CD4-positive, alpha-beta T cell treated with Interleukin-17A for 1 hour (primary cell): ENCODE data around the gene KLF7.

Source experiments
- DNase-seq: peaks from one replicate; pipeline ENCODE4 v3.0.0-alpha.2; 2020

KLF7 gene

DNA sequence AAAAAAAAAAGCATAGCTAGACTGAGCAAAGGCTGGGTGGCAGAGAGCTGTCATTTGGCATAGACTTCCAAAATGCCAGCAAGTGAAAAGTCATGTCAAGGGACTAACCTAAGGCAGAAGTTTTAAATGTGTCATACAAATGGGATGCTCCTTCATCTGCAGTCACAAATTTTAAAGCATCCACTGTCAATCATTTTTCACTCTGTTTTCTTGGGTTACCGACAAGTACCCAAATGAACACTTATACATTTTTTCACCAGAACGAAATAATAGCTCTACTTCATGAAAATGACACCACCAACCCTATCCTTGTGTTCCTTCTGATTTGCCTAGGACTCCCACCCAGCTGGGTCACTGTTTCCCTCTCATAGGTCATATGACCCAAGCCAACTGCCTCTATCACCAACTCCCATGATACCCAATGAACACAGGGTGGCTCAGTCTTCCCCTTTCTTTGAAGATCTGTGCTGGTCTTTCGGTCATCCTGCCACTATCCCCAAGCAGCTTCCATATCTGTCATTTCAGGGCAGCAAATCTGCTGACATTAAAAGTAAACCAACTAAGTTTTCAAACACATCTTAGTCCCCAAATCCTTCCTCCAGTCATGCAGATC, 21.5 kb downstream of the KLF7 start:
- no peak for DNase-seq

DNA sequence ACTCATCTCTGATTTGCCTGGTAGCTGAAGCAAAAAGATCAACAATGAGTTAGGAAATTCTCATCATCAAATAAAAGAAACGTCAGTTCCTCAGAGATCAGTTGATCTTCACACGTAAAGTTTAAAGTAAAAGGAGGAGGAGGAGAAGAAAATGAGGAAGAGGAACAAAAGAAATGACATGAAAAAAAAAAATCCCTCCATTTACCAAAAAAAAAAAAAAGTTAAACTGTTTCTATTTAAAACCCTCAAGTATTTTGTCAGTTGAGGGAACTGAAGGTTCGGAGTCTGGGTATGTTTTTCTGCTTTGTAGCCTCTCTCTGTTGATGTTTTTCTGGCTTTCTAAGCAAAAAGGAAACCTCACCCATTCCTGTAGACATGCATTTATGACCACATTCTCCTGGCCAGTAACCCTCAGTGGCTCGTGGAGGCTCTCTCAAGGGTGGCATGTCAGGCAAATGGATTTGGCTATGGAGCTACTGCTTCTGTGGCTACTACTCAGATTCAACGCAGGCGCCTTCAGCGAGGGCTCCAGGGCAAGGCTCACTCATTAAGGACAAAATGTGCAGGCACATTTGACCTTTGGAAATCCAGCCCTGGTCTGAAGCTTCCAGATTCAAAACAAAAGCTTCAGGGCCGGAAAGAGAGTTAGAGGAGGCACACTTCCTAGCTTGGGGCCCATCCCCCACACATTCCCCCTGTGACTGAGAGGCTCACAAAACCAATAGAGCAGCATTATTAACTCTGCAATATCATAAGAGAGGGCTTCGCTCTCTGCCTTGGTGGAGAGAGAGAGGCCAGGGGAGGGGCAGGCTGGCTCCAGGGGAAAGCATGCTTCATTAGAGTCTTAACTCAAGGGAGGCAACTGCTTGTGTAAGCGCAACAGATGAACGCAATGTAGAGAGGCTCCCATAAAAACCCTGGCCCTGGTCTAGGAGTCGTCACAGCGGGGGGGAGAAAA, 22.3 kb downstream of the KLF7 start:
- DNase-seq = peak; percentile 77

DNA sequence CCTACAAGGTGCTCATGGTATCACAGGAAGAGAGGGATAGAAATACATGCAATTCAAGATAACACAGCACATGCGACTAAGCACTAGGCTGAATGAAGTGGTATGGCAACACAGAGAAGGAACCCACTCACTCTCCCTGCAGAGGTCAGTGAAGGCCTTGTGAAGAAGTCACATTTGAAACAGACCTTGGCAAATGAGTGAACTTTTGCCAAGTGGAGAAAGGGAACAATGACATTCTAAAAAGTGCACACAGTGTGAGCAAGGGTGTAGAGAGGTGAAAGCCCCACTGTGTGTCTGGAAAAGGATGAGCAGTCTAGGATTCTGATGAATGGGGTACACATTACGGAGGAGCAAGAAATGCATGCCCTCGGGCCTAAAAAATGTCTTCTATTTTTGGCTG, 23.3 kb downstream of the KLF7 start:
- DNase-seq = peak; percentile 42

DNA sequence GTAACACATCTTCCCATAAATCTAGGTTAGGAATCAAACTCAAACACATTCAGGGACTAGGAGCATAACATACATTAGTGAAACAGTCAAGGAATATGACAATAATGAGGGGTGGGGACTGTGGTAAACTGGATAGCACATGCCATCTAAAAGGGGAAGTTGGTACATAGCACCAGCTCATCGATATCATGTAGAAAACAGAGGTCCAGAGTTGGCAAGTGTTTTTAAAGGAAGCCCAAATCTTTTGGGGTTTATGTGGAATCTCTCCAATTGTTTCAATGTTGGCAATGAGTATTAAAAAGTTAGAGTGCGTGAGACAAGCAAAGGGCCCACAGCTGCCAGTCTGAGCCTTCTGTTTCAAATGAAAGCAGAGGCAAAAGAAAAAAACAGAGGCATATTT, 24.4 kb downstream of the KLF7 start:
- no peak for DNase-seq

DNA sequence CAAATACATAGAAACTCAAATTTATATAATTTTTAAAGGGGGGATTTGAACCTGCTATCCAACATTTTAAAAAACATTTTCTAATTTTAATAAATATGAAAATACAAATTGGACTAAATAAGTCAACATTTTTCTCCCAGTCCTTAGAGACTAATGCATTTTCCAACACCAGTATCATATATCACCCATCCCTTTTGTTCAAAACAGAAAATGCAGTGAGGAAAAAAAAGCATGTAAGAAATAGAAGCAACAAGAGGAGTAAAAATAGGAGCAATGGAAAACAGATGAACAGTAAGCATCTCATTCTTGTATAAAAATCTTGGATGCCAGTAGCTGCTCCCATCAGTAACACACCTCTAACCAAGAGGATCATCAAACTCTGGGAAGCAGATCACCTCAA, 25.5 kb downstream of the KLF7 start:
- DNase-seq = no peak

DNA sequence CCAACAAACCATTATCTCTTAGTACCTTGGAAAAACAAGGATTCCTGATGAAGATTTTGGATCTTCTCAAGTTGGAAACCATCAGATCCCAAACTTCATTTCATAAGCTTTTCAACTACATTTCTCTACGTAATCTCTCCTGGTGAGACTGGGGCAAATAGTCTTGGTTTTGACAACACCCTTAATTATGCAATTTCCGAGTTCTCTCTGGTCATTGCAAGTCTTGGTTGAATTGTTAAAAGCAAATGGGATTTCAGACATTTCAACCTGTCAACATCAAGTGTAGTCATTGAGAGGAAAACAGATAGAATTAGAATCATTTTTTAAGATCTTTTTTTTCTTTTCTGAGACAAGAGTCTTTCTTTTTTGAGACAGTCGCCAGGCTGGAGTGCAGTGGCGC, 26.2 kb downstream of the KLF7 start:
- no peak for DNase-seq

DNA sequence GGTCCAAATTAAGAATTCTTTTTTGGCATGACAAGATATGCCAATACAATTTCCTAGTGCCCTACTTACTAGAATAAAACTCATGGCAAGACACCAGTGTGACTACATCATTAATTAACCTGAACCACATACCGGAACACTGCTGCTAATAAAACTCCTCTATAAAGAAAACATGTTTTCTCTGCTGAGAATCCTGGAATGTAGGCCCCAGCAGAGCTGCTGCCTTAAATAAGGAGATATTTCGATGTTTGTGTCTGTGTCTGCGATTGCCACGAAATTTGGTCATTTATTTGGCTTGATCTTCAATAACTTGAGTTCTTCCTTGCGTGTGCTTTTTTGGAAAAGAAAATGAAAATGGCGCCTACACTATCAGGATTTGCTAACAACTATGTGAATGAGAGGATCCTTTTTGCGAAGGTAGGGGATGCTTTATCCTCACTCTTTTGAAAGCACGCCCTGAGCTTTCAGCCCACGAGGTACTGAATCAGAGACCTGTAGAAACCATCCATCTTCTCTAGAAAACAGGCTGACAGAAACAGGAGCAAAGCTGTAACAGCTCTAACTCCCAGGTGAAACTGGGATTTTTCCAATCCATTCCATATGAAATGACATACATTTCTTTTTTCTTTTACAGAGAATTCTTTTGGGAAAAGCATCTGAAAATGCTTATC, 27.0 kb downstream of the KLF7 start:
- no peak for DNase-seq

DNA sequence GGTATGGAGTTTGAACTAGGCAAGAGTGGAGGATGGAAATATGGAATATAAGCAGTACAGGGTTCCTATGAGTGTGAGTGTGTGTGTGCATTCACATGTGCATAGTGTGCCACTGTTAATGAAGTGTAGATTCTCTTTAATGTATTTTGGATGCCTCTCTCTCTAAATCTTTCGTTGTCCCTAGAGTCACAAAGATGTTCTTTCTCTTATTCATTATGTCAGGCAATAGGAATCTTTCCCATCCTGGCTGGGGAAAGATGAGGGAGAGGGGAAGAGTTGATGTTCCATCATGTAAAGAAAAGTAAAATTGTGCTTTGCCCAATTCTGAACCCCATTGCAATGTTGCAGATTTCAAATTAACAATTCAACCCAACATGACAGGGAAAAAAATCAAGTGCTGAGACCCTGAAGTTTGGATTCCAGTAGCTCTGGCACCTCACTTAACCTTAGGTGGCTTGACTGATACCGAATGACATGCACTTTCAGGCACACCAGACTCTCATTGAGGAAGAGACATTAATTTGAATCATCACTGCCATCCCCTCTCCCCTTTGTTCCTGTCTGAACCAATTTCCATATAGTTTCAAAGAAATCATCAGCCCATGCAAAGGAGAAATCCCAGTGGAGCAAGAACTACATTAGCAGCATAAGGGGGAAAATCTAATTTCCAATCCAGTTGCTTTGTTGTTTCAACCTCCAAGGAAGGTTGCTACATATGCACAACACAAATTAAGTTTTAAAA, 28.0 kb downstream of the KLF7 start:
- DNase-seq = no peak

DNA sequence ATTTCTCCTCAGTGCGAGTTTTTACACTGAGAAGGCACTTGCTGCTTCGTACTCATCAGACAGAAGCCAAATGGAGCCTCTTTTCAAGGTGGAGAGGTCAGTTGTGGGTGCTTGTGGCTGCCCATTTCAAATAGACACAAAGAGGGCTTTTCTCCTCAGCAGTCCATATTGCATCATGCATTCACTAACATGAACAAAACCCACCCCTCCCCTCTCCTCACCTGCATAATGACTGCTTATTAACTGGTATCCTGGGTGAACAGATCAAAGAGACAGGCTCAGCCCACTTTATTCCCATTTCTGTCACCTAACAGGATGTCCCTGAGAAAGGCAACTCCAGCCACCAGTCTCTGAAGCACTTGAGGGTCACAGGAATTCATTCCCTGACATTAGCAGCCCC, 28.9 kb downstream of the KLF7 start:
- DNase-seq = no peak

DNA sequence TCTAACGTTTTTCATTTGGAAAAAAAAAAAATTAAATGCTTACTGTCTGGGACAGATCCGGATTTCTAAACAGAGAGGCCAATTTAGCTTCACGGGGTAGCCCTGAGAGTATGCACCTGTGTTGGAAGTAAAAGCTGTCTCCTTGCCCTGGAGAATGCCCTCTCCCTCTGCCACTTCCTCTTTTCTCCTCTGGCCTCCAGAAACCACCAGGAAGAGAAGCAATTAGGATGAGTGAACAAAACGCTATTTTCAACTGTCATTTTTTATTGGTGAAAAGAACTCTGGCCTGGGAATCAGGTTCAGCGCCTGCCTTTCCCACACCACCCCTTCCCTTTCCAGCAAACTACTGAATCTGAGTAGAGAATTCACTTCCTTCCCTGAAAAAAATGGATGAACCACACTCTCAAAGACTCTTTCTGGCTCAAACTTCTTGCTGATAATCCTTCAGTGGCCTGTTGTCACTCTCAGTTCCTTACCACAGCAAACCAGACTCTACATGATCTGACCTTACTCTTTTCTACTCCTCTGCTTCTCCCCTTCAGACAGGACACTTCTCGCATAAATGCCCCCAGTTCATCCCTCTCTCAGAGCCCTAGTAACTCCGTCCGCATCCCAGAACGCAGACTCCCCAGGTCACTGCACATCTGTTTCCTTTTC, 29.8 kb downstream of the KLF7 start:
- DNase-seq = no peak

DNA sequence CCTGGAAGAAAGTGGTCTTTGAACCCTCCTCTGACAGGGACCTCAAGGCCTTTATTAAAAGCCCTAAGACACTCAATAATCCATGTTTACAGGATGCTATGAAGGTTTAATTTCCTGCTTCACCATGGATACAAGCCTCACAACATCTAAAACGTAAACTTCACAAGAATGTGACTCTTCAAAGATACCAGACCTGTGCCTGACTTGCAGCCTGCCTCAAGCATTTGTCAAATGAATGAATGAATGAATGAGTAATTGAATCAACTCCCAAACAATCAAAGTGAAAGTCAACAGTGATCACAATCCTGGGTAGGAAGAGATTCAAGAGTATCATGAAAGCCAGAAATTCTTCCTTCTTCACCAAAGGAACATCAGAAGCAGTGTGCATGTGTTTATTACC, 30.4 kb downstream of the KLF7 start:
- DNase-seq = peak; percentile 50

DNA sequence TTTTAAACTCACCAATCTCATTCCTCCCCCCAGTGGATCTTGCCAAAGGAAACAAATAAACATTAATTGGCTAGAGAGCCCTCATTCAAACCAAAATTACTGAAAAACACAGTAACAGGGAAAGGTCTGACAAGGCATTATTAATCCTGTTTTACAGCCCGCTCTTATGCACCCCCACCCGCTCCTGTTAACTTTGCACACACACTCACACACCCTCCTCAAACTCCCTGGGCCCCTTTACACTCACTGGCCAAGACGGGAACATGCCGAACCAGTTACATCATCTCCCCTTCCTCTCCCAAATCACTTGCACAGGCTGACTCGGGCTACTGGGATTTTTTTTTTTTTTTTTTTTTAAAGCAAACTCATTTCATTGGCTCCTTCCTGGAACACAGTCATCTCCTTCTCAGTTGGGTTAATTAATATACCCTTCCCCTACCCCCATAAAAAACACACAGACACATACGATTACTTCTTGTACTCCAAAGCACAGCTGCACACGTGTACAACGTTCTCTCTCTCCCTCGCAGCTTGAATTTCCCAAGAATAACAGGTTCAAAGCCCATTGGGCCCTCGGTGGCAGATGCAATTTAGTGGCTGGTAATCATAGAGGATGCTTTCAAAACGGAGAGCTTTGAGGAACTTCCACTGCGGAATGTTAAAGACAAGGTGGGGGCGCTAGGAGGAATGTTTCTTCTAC, 31.8 kb downstream of the KLF7 start:
- DNase-seq = no peak

DNA sequence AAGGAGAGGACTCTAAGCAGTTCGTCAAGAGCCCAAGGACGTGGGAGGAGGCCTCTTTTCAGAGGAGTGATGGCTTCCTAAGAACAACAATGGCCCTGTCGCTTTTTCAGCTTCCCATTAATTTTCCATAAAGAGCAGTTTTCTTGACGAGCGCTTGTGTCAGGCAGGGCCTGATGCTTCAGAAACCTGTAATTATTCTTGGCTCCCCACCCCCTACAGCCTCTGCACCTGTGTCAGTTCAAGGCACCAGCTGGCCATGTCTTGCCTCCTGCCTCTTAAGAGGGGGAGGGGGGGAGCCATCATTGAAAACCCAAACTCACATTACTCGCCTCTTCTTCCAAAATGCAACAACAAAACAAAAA, 32.3 kb downstream of the KLF7 start:
- no peak for DNase-seq

DNA sequence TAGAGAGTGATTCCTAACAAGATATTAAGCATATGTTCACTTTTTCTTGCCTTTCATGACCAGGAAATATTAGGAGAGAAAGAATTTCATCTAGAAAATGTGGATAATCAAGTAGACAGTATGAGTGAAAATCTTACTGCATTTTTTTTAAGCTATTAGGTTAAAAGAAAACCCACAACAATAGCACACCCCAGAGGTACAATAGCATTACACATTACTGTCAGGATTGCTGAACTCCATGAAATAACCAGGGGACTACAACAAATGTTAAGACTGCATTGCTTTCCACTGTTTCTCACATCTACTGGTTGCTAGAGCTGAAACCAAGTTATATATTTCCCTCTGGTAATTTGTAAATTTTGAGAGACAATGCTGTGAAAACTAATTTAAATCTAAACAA, 33.7 kb downstream of the KLF7 start:
- no peak for DNase-seq

DNA sequence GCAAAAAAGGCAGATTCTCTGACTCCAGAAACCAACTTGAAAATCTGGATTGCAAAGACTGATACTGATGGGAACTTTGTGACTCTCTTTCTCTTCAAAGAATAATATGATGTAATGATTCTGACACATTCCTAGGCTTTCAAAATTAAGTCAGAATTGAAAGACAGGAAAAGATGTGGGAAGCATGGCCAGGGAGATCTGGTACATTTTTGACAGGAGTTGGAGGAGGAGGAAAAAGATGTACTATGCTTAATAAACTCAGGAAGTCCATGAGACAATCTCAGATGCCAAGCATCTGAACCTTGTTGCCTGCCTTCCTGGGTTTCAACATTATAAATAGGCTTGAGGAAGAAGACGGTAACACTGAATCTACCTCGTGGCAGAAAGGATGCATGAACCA, 34.2 kb downstream of the KLF7 start:
- no peak for DNase-seq

DNA sequence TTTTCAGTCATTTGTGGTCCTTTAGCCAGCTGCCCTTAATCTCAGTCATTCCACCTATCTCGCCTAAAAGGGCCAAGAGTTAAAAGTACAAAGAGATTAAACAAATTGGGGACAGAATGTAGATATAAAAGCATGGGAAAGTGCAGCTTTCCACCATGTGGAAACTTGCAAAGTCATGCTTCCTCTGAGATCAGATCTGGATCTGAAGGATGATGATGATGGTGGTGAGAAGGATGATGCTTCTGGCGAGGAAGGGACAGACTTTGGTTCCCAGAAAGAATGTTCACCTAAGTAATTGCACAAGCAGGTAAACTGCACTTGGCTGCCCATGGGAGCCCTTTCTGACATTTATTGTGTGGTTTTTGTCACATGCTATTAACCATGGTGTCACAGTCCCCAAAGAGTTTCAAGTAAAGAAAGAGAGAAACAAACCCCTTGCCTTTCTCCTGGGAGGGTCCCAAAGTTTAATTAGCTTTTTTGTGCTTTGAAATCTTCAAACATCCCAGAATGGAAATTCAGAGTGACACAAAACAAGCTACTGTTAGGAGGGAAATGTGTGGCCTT, 34.7 kb downstream of the KLF7 start:
- DNase-seq = no peak

DNA sequence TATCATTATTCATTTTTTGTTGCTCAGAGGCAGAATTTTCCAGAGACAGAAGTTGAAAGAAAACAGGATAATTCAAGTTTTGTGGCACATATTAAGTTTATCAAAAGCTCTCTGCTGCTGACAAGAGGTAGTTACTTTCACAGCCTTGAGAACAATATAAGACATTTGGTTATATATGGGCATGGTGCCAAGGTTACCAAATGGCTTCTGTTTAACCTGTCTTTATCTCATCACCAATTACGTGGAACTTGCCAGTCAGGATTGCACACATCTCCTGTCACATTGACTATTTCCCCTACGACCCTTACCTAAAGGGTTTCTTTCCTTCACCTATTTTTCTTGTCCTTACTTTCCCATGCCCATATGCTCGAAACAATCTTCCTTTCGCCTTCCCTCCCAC, 35.9 kb downstream of the KLF7 start:
- DNase-seq = no peak

DNA sequence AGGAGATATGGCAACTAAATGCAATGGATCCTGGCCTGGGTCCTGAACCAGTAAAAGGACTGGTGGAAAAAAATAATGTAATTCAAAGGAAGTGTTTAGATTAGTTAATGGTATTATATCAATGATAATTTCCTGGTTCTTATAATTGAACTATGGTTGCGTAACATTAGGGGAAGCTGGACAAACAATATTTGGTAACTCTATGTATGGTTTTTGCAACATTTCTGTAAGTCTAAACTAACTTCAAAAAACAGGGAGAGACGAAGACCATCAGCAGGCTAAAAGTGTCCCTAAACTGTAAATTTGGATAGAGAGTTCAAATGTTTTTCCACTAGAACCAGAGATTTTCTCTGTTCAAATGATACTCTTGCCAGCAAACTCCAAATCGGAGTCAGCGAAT, 36.9 kb downstream of the KLF7 start:
- DNase-seq = no peak

DNA sequence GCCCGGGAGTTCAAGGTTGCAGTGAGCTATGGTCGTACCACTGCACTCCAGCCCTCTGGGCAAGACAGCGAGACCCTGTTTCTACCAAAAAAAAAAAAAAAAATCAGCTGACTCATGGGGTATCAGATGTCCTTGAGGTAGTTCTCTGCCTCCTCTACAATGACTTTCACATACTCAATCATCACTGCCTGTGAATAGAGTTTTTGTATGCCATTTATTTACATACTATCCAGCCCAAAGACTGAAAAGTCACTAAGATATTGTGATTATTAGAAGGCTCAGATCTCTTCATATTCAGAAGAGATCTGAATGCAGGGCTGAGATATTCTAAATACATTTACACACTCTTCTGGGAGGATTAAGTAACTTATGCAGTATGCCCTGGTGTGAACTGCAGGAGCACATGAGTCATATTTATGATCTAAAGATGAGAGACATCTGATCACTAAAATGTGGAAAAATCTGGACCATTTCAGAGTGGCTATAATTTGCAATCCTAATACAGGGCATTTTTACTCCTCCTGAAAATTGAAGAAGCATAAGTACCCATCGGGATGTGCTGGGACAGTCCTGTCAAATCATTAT, 38.9 kb downstream of the KLF7 start:
- no peak for DNase-seq

DNA sequence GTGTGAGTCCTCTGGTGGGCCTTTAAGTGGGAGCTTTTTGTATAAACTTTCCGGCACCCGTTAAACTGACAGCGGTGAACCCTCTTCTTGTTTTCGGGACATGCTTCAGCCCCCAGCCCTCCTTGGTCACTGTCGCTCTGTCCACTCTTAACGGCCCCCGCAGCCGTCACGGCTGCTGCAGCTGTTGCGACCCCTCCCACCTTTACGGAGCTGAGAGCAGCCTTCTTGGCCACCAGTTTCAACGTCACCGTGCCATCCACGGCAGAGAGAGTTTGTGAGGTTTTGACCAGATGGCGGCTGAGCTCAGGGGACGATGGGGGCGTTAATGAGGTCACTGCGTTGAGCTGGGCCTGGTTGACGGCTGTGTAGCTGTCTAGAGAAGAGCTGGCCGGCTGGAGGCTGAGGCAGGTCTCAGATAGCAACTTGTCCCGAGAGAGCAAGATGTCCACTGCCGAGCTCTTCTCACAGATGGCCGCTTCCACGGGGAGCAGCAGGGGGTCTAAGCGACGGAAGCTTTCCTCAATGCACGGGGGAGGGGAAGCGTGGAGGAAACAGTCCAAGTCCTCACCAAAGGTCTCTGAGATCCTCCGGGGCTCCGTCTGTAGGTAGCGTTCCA, 41.9 kb downstream of the KLF7 start:
- DNase-seq = no peak

DNA sequence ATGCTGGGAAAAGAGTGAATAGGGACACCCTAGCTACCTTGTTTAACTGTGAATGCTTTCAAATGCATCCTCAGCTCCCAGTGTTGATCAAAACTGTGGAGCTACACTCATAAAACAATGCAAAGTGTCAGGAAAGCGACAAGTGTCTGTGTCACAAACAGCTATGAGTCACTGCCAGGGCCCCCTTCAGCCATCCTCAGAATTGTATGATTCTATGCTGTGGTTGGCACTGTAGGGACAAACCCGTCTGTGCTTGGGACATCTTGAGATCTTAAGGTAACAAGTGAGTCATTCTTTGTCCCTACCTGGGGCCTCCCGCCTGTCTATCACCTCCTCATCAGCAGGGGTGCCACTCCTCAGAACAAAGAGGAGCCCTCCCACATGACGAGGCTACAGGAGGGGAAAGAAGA, 42.4 kb downstream of the KLF7 start:
- DNase-seq = no peak
